Sigmoid colon (tissue), 4 donors: ENCODE measurements around the gene CCDC91.

Experiments
- CTCF ChIP-seq, 4 experiments: fragments of 450-650 bp in 3 of 4; fragments of 200-600 bp in 1 of 4; IDR thresholded peaks; one replicate each; pipeline ENCODE4 v1.5.1; 2016 to 2019; ENCODE audit warnings: antibody characterized with exemption in 4 of 4, mild to moderate bottlenecking in 3 of 4, moderate library complexity in 2 of 4
- POLR2AphosphoS5 ChIP-seq, 4 donors: sonication (generic); formaldehyde crosslinking; IDR thresholded peaks; one replicate each; pipeline ENCODE4 v1.6.1; 2017; ENCODE audit warnings: antibody characterized with exemption in 4 of 4

- no peak for TF ChIP-seq CTCF (IDR thresholded peaks at IDR 0.05)
- no peak for TF ChIP-seq POLR2AphosphoS5 (IDR thresholded peaks at IDR 0.05)
Observed at GRCh38 chr12:28527631-28528249, 337.5 kb downstream of the CCDC91 start.
